ENCODE results near the gene CLOCK.
A peak's percentile ranks its signal among the peaks of the same experiment; 100 is the strongest.

CLOCK gene

DNA sequence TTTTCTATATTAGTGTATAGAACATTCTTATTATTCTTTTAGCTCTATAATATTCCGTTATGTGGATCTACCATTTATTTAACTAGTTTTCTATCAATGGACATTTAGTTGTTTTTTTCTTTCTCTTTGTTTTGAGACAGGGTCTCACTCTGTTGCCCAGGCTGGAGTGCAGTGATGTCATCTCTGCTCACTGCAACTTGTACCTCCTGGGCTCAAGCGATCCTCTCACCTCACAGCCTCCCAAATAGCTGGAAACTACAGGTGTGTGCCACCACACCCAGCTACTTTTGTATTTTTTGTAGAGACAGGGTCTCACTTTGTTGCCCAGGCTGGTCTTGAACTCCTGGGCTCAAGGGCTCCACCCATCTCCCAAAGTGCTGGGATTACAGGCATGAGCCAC, 140.2 kb downstream of the CLOCK start:
- TF ChIP-seq, protein P1, sequence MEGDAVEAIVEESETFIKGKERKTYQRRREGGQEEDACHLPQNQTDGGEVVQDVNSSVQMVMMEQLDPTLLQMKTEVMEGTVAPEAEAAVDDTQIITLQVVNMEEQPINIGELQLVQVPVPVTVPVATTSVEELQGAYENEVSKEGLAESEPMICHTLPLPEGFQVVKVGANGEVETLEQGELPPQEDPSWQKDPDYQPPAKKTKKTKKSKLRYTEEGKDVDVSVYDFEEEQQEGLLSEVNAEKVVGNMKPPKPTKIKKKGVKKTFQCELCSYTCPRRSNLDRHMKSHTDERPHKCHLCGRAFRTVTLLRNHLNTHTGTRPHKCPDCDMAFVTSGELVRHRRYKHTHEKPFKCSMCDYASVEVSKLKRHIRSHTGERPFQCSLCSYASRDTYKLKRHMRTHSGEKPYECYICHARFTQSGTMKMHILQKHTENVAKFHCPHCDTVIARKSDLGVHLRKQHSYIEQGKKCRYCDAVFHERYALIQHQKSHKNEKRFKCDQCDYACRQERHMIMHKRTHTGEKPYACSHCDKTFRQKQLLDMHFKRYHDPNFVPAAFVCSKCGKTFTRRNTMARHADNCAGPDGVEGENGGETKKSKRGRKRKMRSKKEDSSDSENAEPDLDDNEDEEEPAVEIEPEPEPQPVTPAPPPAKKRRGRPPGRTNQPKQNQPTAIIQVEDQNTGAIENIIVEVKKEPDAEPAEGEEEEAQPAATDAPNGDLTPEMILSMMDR (IDR thresholded peaks at IDR 0.05) = no peak
- TF ChIP-seq ZFX (IDR thresholded peaks at IDR 0.05; ENCODE audit: borderline replicate concordance) = no peak
- no peak overlapping the region for H3K27ac ChIP-seq

- TF ChIP-seq ZFX (IDR thresholded peaks at IDR 0.05; ENCODE audit: borderline replicate concordance) = no peak
- TF ChIP-seq, protein P1 (IDR thresholded peaks at IDR 0.05) = no peak
- no peak overlapping the region for H3K27ac ChIP-seq
These were observed 141.6 kb downstream of the CLOCK start for GRCh38 chr4:55405073-55405472.

DNA sequence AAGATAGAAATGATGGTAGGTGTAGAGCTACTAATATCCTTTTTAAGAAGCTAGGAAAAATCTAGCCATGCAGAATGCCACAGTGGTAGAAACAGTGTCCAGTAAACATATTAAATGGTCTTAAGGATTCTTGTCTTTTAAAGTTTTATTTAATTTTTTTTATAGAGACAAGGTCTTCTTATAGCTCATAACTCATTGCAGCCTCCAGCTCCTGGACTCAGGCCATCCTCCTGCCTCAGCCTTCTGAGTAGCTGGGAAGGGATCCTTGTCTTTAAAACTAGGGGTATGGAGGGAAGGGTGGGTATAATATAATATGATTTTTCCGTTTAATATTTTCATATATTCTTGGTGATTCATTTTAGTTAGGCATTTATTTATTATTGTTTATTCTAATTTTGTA, 147.1 kb downstream of the CLOCK start:
- H3K27ac ChIP-seq = peak overlapping the region; percentile 88
- TF ChIP-seq, protein P1 (IDR thresholded peaks at IDR 0.05) = no peak

DNA sequence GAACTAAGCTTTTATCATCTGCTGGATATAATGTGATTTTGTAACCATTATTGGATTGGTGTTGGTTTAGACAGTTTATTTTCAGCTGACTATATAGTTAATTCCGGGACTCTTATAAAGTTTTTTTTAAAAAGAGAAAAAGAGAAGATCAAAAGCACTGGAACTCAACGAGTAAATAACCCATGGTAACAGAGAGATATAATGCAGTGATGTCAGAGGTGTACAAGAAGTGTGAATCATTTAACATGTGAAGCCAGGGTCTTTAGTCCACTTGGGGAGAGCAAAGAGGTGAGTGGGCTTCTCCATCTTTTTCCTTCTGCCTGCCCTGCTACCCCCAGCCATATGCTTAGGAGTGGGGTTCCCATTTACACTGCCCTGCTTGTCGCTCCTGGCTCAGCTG, 147.7 kb downstream of the CLOCK start:
- TF ChIP-seq, protein P1 (IDR thresholded peaks at IDR 0.05) = no peak
- TF ChIP-seq ZFX (IDR thresholded peaks at IDR 0.05; ENCODE audit: borderline replicate concordance) = no peak
- peak overlapping the region; percentile 88 for H3K27ac ChIP-seq

GRCh38 chr4:55398461-55398860, 148.2 kb downstream of the CLOCK start:
- H3K27ac ChIP-seq = peak overlapping the region; percentile 88
- no peak for TF ChIP-seq ZFX (IDR thresholded peaks at IDR 0.05; ENCODE audit: borderline replicate concordance)
- TF ChIP-seq, protein P1 (IDR thresholded peaks at IDR 0.05) = no peak

- TF ChIP-seq ZFX (IDR thresholded peaks at IDR 0.05; ENCODE audit: borderline replicate concordance) = no peak
- TF ChIP-seq, protein P1 (IDR thresholded peaks at IDR 0.05) = no peak
- peak overlapping the region; percentile 88 for H3K27ac ChIP-seq
These were observed 149.0 kb downstream of the CLOCK start for GRCh38 chr4:55397520-55398321.

DNA sequence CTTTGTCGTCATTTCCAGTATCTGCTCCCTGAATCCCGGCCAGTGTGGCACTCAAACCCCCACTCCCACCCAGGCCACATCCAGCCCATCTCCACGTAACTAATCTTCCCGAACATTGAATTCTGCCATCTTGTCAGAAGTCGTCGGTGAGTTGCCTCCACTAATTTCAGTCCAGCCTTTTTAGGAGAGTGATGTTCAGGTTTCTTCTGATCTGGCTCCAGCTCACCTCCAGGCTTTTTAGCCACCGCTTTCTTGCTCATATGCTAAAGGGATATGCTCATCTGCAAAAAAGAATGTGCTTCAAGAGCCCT, 149.6 kb downstream of the CLOCK start:
- H3K27ac ChIP-seq = peak overlapping the region; percentile 88
- TF ChIP-seq, protein P1 (IDR thresholded peaks at IDR 0.05) = no peak
- TF ChIP-seq ZFX (IDR thresholded peaks at IDR 0.05; ENCODE audit: borderline replicate concordance) = no peak

Measured in 22Rv1 (cell line).